GM23248 (cell line): Measurements from ENCODE around the gene TNP1.

ENCODE experiments used
- EZH2 ChIP-seq: fragments of 200-600 bp; sonication (generic); IDR thresholded peaks from 2 replicates; pipeline ENCODE4 v1.6.1; 2018; ENCODE audit warnings: antibody characterized with exemption, mild to moderate bottlenecking; ENCODE audit not compliant: insufficient read depth, poor library complexity, severe bottlenecking
- EZH2phosphoT487 ChIP-seq: fragments of 200-600 bp; sonication (generic); IDR thresholded peaks from 2 replicates; pipeline ENCODE4 v1.6.1; 2018; ENCODE audit warnings: antibody characterized with exemption, moderate library complexity, mild to moderate bottlenecking, low read depth; ENCODE audit not compliant: insufficient read depth

DNA sequence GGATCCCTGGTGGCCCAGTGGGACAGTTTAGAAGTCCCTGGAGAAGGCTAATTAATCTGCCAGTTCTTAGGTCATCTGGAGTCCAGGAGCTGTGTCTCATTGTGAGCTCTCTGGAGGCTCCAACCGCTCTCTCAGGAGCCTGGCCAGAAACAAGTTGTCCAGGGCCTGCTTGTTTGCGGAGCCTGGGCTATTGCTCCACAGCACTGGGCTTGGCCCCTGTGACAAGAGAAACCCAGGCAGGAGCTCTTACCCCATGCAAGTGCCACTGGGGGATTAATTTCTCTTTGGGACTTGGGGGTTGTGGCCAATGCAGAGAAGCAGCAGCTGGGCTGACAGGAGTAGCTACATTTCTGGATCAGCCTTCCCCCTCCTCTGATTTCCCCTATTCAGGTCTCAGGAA is 24.5 kb upstream of the TNP1 start:
- no peak for TF ChIP-seq EZH2
- no peak for TF ChIP-seq EZH2phosphoT487
